T-helper 1 cell treated with Interleukin-12 subunit alpha and Interleukin-12 subunit beta and Interleukin-4 antibody, amounts not matched to agents 30 μg/mL and 1 μg/mL, for 36 hours (primary cell): ENCODE data around the gene CSTB.

ENCODE experiments used
- H3K27ac Mint-ChIP-seq: one replicate; pipeline ENCODE4 v1.8.0; 2021; ENCODE audit warnings: mild to moderate bottlenecking, mixed read lengths
- H3K27me3 Mint-ChIP-seq: one replicate; pipeline ENCODE4 v1.8.0; 2021; ENCODE audit warnings: low read depth, mixed read lengths
- H3K36me3 Mint-ChIP-seq: one replicate; pipeline ENCODE4 v1.8.0; 2021; ENCODE audit warnings: low read depth, mixed read lengths
- H3K4me1 Mint-ChIP-seq: one replicate; pipeline ENCODE4 v1.8.0; 2021; ENCODE audit warnings: low read depth, mixed read lengths
- H3K4me3 Mint-ChIP-seq: one replicate; pipeline ENCODE4 v1.8.0; 2021; ENCODE audit warnings: mild to moderate bottlenecking, moderate library complexity, mixed read lengths
- H3K9me3 Mint-ChIP-seq: one replicate; pipeline ENCODE4 v1.8.0; 2021; ENCODE audit warnings: mixed read lengths

Gene CSTB

DNA sequence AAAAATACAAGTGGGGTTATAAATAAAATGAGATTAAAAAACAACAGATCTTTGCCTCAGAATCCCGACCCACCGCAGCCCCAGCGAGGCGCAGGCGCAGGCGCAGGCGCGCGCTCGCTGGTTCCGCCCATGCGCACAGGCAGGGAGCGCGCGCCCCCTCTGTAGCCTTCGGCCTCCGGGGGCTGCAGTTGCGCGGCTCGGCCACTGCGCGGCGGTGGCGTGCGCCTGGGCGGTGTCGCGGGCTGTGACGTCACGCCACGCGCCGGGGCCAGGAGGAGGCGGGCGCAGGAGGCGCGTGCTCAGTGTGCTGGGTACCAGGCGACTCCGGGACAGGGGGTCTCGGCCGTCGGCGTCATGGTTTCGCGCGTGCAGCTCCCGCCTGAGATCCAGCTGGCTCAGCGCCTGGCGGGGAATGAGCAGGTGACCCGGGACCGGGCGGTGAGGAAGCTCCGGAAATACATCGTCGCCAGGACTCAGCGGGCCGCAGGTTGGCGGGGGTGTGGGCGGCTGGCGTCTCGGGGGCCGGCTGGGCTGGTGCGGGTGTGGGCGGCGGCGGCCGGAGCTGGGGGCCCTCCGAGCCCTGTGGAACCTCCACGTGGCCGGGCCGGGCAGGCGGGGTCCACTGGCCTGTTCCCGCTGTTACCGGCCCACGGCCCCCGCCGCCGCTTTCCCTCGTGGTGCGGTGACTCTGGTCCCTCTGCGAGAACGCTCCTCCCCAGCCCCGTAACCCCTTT is 13.3 kb upstream of the CSTB start, which contains the start of gene RRP1:
Gene RRP1 (plus strand): TSS at position 302 of the 734 bp plus-strand sequence. CDS start 53 bp downstream, at position 355.
- Mint-ChIP-seq H3K4me1 (peaks cover 22% of the 10 kb centered on the region), H3K27ac (peak within 1 kb of the TSS; percentile 92), H3K4me3 (peak within 1 kb of the TSS; percentile 96), H3K36me3 (peaks cover 6% of the 10 kb centered on the region), H3K9me3 (no peaks in the 10 kb centered on the region), H3K27me3 (no peaks in the 10 kb centered on the region)

DNA sequence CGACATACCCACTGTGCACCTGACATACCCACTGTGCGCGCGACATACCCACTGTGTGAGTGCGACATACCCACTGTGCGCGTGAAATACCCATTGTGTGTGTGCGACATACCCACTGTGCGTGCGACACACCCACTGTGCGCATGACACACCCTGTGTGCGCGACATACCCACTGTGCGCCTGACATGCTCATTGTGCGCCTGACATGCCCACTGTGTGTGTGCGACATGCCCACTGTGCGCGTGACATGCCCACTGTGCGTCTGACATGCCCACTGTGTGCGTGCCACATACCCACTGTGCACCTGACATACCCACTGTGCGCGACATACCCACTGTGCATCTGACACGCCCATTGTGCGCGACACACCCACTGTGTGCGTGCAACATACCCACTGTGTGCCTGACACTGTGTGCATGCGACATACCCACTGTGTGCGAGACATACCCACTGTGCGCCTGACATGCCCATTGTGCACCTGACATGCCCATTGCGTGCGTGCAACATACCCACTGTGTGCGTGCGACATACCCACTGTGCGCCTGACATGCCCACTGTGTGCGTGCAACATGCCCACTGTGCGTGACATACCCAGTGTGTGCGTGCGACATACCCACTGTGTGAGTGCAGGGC is 10.8 kb upstream of the CSTB start:
- Mint-ChIP-seq H3K27ac (no peak overlapping the region), H3K4me3 (no peak overlapping the region), H3K9me3 (no peaks in the 10 kb centered on the region), H3K4me1 (peaks cover 32% of the 10 kb centered on the region), H3K36me3 (peaks cover under 1% of the 10 kb centered on the region), H3K27me3 (no peaks in the 10 kb centered on the region)

DNA sequence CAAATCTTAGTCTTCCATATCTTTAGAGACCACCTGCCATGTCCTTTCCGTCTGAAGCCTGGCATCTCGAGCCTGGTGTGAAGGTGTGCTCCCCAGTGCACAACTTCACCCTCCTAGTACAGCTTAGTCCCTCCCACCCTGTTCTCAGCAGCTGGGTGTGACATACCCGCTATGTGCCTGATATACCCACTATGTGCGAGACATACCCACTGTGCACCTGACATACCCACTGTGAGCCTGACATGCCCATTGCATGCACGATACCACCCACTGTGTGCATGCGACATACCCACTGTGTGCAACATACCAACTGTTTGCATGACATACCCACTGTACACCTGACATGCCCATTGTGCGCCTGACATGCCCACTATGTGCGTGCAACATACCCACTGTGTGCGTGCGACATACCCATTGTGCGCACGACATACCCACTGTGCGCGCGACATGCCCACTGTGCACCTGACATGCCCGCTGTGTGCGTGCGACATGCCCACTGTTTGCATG is 10.2 kb upstream of the CSTB start:
- no peak overlapping the region for H3K4me3 Mint-ChIP-seq
- H3K36me3 Mint-ChIP-seq: no peaks in the 10 kb centered on the region
- no peaks in the 10 kb centered on the region for H3K9me3 Mint-ChIP-seq
- H3K27me3 Mint-ChIP-seq: no peaks in the 10 kb centered on the region
- H3K27ac Mint-ChIP-seq: no peak overlapping the region
- peaks cover 30% of the 10 kb centered on the region for H3K4me1 Mint-ChIP-seq

DNA sequence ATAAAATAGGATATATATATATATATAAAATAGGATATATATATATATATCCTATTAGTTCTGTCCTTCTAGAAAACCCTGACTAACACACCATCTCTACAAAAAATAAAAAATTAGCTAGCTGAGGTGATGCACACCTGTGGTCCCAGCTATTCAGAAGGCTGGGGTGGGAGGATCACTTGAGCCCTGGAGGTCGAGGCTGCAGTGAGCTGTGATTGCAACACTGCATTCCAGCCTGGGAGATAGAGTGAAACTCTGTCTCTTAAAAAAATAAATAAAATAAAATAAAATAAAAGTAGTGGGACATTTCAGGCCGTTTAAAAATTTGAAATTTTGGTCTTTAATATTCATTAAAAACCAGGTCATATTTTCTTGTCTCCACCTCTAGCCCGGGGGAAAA is 9.0 kb upstream of the CSTB start:
- Mint-ChIP-seq H3K27ac (no peak overlapping the region), H3K36me3 (no peaks in the 10 kb centered on the region), H3K4me3 (no peak overlapping the region), H3K27me3 (no peaks in the 10 kb centered on the region), H3K4me1 (peaks cover 20% of the 10 kb centered on the region), H3K9me3 (no peaks in the 10 kb centered on the region)

DNA sequence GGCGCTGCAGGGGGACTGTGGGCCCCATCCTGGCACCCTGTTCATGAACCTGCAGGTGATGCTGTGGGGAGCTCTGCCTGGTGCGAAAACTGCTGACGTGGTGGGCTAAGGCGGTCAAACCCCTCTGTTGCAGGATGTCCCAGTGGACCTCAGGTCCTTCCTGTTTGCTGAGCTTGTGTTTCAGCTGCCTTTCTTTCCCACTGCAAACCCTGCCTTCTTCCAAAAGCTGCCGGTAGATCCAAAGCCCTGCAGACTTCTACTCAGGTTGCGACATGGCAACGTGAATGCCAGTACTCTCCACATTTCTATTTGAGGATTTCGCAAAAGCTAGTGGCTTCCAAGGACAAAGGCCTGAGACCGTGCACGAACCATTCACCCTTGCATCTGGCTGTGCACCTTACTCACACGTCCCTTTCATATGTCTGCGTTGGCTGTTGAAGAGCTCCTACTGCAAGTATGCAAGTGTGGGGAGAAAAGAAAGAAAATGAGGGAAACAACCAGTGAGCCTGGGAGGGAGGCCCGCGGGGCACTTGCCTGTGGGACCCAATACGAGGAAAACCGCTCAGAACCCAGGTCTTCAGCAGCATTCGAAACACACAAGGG is 7.1 kb upstream of the CSTB start:
- H3K27ac Mint-ChIP-seq: peak overlapping the region; percentile 76
- no peaks in the 10 kb centered on the region for H3K9me3 Mint-ChIP-seq
- H3K4me3 Mint-ChIP-seq: no peak overlapping the region
- no peaks in the 10 kb centered on the region for H3K36me3 Mint-ChIP-seq
- H3K27me3 Mint-ChIP-seq: no peaks in the 10 kb centered on the region
- peaks cover 32% of the 10 kb centered on the region for H3K4me1 Mint-ChIP-seq

DNA sequence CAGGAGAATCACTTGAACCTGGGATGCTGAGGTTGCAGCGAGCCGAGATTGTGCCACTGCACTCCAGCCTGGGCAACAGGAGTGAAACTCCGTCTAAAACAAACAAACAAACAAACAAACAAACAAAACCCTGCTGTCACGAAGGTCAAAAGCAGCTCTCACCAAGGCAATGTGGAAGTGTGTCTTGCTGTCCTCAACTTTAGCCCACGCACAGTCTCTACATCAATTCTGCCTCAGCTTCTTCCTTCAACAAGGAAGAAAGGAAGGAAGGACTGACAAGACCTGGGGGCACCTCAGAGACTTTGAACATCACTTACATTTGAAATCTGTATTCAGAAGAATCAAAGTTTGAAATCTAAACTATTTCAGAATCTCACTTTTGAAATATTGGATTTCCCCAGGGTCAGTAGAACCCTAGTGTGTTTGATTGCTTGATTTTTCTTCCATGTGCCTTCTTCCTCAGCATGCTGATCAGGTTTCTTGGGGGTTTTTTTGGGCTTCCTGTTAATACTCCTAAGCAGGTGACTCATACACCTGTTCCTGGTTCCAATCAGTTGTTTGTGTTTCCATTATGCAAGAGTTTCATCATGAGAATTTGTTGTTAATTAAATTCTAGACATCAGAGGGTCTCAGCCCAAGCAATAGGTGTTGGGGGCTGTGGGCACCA is 6.5 kb upstream of the CSTB start:
- Mint-ChIP-seq H3K4me3 (no peak overlapping the region), H3K36me3 (no peaks in the 10 kb centered on the region), H3K27ac (peak overlapping the region; percentile 76), H3K27me3 (no peaks in the 10 kb centered on the region), H3K9me3 (no peaks in the 10 kb centered on the region), H3K4me1 (peaks cover 36% of the 10 kb centered on the region)

DNA sequence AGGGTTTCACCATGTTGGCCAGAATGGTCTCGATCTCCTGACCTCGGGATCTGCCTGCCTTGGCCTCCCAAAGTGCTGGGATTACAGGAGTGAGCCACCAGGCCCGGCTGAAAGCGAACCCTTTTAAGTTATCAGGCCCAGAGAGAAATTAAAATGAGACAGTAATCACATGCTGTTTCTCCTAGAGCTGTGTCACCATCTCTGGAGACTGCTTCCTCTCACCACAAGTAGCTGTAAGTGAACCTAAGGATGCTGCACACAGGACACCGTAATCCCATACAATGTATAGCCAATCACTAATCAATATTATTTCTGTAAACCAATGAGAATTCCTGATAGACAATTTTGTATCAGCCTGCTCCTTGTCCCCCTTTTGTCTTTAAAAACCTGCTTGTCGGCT is 5.7 kb upstream of the CSTB start:
- H3K27me3 Mint-ChIP-seq: no peaks in the 10 kb centered on the region
- no peaks in the 10 kb centered on the region for H3K9me3 Mint-ChIP-seq
- no peak overlapping the region for H3K27ac Mint-ChIP-seq
- no peak overlapping the region for H3K4me3 Mint-ChIP-seq
- no peaks in the 10 kb centered on the region for H3K36me3 Mint-ChIP-seq
- H3K4me1 Mint-ChIP-seq: peaks cover 38% of the 10 kb centered on the region

DNA sequence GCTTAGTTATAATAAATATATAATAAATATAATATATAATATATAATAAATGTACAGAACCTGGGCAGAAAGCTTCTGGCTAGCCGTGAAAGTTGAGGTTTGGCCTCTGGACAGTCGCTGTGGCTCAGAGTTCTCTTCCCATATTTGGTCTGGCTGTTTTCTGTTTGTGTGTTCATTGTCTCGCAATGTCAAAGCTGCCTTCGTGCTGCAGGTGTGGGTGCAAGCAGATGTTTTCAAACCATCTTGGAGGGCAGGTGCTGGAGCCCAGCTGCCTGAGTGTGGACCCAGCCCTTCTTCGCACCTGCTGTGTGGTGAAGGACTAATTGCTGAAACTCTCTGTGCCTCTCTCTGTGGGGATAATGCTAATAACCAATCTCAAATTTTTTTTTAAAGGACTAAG is 3.6 kb upstream of the CSTB start:
- Mint-ChIP-seq H3K27ac (peak overlapping the region; percentile 44), H3K4me1 (peaks cover 46% of the 10 kb centered on the region), H3K36me3 (peaks cover 6% of the 10 kb centered on the region), H3K27me3 (no peaks in the 10 kb centered on the region), H3K9me3 (no peaks in the 10 kb centered on the region), H3K4me3 (no peak overlapping the region)

DNA sequence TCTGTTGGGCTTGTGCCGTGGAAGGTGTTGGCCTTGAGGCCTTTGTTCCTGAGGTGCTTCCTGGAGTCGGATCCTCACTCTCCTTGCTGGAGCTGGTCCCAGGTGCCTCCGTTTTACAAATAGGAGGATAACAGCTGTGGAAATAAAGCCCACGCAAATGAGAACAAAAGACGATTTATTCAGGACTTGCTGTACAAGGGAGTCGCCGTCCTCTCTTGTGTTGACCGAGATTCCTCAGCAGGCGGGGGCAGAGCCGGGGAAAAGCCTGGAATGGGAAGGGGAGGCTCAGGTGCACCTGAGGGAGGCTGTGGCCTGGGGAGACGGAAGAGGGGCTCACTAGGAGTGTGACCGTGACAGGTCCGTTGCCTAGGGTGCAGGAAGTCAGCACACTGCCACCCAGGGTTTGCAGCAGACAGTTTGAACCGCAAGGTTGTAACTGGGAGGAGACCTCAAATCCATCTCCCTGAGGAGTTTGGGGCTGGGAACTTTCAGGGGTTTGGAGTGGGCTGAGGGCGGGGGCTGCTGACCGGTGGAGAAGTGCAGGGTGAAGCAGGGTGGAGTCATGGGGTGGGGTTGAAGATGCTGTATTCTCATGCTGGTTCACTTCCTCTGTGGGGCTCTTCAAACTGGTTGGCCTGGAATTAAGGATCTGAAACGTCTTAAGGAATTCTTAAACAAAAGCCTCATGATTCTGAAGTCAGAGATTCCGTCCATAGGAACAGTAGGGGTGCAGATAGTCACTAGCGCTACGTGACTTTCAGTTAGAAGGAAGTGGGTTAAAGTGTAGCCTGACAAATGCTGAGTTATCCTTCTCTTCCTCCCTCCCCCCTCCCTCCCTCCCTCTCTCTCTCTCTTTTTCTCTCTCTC is 2.6 kb upstream of the CSTB start:
- Mint-ChIP-seq H3K27me3 (no peaks in the 10 kb centered on the region), H3K4me3 (peak overlapping the region; percentile 75), H3K9me3 (no peaks in the 10 kb centered on the region), H3K36me3 (peaks cover 16% of the 10 kb centered on the region), H3K27ac (peak overlapping the region; percentile 96), H3K4me1 (peaks cover 51% of the 10 kb centered on the region)

DNA sequence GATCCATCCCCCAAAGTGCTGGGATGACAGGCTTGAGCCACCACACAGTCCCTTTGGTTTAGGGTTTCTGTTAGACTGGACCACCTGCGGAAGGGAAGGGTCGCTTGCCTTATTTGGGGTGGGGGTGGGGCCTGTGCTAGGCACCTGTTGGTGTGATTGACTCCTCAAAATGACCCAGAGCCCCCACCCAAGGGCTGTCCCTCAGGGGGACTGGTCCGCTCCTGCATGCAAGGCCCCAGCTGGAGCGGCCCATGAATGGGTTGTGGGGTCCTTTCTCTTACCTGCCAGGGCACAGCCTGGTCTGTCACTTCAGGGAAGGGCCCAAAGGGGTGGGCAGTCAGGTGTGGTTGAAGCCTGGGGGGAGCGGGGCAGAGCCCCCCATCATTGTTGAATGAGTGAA is 1.8 kb upstream of the CSTB start:
- Mint-ChIP-seq H3K27ac (peak overlapping the region; percentile 96), H3K27me3 (no peaks in the 10 kb centered on the region), H3K9me3 (no peaks in the 10 kb centered on the region), H3K4me1 (peaks cover 48% of the 10 kb centered on the region), H3K4me3 (peak overlapping the region; percentile 83), H3K36me3 (peaks cover 23% of the 10 kb centered on the region)

DNA sequence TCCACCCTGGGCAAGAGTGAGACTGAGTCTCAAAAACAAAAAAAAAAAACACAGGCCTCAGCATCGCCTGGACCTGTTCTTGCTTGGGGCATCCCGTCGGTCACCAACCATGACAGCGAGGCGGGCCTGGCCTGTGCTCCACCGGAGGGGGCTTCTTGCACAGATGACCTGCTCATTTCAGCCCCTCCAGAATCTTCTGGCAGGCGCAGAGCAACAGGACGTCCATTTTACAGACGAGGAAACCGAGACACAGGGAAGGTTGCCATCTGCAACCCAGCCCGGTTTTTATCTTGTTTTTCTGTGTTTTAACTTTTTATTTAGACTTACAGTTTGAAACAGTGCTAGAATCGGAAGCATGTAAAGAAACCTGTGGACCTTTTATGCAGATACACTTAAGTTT is 918 bp downstream of the CSTB start:
- Mint-ChIP-seq H3K4me1 (peaks cover 47% of the 10 kb centered on the region), H3K27ac (peak overlapping the region; percentile 85), H3K36me3 (peaks cover 33% of the 10 kb centered on the region), H3K9me3 (peaks cover 8% of the 10 kb centered on the region), H3K27me3 (no peaks in the 10 kb centered on the region), H3K4me3 (peak overlapping the region; percentile 95)

DNA sequence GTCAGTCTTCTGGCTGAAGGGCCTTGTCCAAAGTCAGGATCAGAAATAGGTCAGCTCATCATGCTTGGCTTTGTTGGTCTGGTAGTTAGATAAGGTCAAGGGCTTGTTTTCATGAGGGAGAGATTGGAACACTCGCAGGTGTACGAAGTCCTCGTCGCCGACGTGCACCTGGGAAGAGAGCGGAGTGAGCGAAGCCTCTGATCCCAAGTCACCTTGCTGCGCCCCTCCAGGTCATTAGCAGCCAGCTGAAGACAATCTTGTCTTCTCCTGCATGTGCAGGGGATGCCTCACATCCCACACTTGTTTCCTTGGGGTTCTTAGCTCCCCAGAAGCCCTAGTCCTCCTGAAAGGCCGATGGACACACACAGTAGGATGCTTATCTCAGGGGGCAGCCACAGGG is 1.9 kb downstream of the CSTB start:
- Mint-ChIP-seq H3K36me3 (peaks cover 33% of the 10 kb centered on the region), H3K9me3 (peaks cover 8% of the 10 kb centered on the region), H3K4me3 (peak overlapping the region; percentile 51), H3K4me1 (peaks cover 41% of the 10 kb centered on the region), H3K27me3 (no peaks in the 10 kb centered on the region), H3K27ac (no peak overlapping the region)

DNA sequence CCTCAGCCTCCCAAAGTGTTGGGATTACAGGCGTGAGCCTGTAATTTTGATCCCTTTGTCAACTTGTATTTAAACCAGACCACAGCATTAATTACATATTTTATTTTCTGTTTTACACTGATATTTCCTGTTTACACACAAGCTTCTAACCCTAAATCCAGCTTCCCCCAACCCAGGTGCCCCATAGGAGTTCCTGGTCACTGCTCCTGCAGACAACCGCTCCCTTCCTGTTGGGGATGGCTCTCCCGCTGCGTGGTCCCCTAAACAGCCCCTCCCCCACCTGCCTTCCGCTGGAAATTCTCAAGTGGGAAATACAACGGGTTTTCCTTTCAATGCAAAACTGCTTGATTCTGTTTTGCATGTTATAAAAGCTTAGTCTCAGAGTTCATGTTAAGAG is 3.7 kb downstream of the CSTB start:
- no peaks in the 10 kb centered on the region for H3K27me3 Mint-ChIP-seq
- H3K36me3 Mint-ChIP-seq: peaks cover 33% of the 10 kb centered on the region
- peaks cover 8% of the 10 kb centered on the region for H3K9me3 Mint-ChIP-seq
- peaks cover 27% of the 10 kb centered on the region for H3K4me1 Mint-ChIP-seq
- H3K4me3 Mint-ChIP-seq: no peak overlapping the region
- no peak overlapping the region for H3K27ac Mint-ChIP-seq
